ENCODE results near the gene ARHGEF1. TPM values are rescaled to one million over a fixed set of nuclear protein-coding genes. Genes with fewer than 3 reads are reported as not detected.

ARHGEF1 gene
- total RNA-seq, 2 donors from 2014 or later: 75.3 to 104 TPM

GRCh38 chr19:41906916-41907680 is 24.1 kb downstream of the ARHGEF1 start:
- Histone ChIP-seq H3K4me3 (no peak overlapping the region), H3K4me1 (ENCODE audit: control insufficient read depth in 1 of 2, low read depth in 2 of 2) (no peaks in the 10 kb centered on the region), H3K27ac (no peak overlapping the region), H3K9me3 (no peaks in the 10 kb centered on the region), H3K27me3 (replicated peaks; ENCODE audit: insufficient read depth) (no peaks in the 10 kb centered on the region), H3K36me3 (peaks cover 35% of the 10 kb centered on the region)
- ATAC-seq (ENCODE audit: insufficient number of reproducible peaks, low FRiP score, low read depth) (no peak), DNase-seq (ENCODE audit: low spot score) (no peak)
- no peak for TF ChIP-seq CTCF (IDR thresholded peaks at IDR 0.05)

- H3K27me3 ChIP-seq (replicated peaks; ENCODE audit: insufficient read depth): peaks cover 3% of the 10 kb centered on the region
- peaks cover 25% of the 10 kb centered on the region for H3K36me3 ChIP-seq
- no peak overlapping the region for H3K27ac ChIP-seq
- TF ChIP-seq CTCF (IDR thresholded peaks at IDR 0.05): no peak
- ATAC-seq (ENCODE audit: insufficient number of reproducible peaks, low FRiP score, low read depth) (no peak), DNase-seq (ENCODE audit: low spot score) (no peak)
- no peaks in the 10 kb centered on the region for H3K4me1 ChIP-seq (ENCODE audit: control insufficient read depth in 1 of 2, low read depth in 2 of 2)
- H3K4me3 ChIP-seq: no peak overlapping the region
- H3K9me3 ChIP-seq: no peaks in the 10 kb centered on the region
Measured at GRCh38 chr19:41907994-41908615, 25.1 kb downstream of the ARHGEF1 start.

- no peak overlapping the region for H3K4me3 ChIP-seq
- no peak for TF ChIP-seq CTCF (IDR thresholded peaks at IDR 0.05)
- H3K36me3 ChIP-seq: peaks cover 17% of the 10 kb centered on the region
- ATAC-seq (ENCODE audit: insufficient number of reproducible peaks, low FRiP score, low read depth): no peak
- no peak overlapping the region for H3K27ac ChIP-seq
- no peaks in the 10 kb centered on the region for H3K9me3 ChIP-seq
- peaks cover 7% of the 10 kb centered on the region for H3K27me3 ChIP-seq (replicated peaks; ENCODE audit: insufficient read depth)
- no peak for DNase-seq (ENCODE audit: low spot score)
- H3K4me1 ChIP-seq (ENCODE audit: control insufficient read depth in 1 of 2, low read depth in 2 of 2): no peaks in the 10 kb centered on the region
Measured at GRCh38 chr19:41908724-41909464, 25.9 kb downstream of the ARHGEF1 start.

GRCh38 chr19:41909706-41910105 is 26.7 kb downstream of the ARHGEF1 start:
- H3K4me3 ChIP-seq: no peak overlapping the region
- TF ChIP-seq CTCF (IDR thresholded peaks at IDR 0.05): no peak
- ATAC-seq (ENCODE audit: insufficient number of reproducible peaks, low FRiP score, low read depth) (no peak), DNase-seq (ENCODE audit: low spot score) (no peak)
- no peak overlapping the region for H3K27ac ChIP-seq
- no peaks in the 10 kb centered on the region for H3K9me3 ChIP-seq
- H3K4me1 ChIP-seq (ENCODE audit: control insufficient read depth in 1 of 2, low read depth in 2 of 2): no peaks in the 10 kb centered on the region
- H3K36me3 ChIP-seq: peaks cover 10% of the 10 kb centered on the region
- peaks cover 11% of the 10 kb centered on the region for H3K27me3 ChIP-seq (replicated peaks; ENCODE audit: insufficient read depth)
